ENCODE results near the gene FAM149A.

FAM149A gene

GRCh38 chr4:186097386-186097785 lies 7.1 kb upstream of the FAM149A start:
- DNase-seq (ENCODE audit: low read depth), result no peak
- TF ChIP-seq POLR2A (IDR thresholded peaks at IDR 0.05; ENCODE audit: extremely low read depth, insufficient read length), result no peak
- TF ChIP-seq MAX (IDR thresholded peaks at IDR 0.05; ENCODE audit: low read depth, low read length), result no peak
- no peak for TF ChIP-seq MYC (IDR thresholded peaks at IDR 0.05; ENCODE audit: low read depth, low read length)
- no peak for TF ChIP-seq CTCF (IDR thresholded peaks at IDR 0.05; ENCODE audit: low read depth, low read length)
- no peak overlapping the region for H3K4me3 ChIP-seq (ENCODE audit: low read depth, low read length)

- DNase-seq (ENCODE audit: low read depth), result no peak
- TF ChIP-seq POLR2A (IDR thresholded peaks at IDR 0.05; ENCODE audit: extremely low read depth, insufficient read length) (no peak), MYC (IDR thresholded peaks at IDR 0.05; ENCODE audit: low read depth, low read length) (no peak), MAX (IDR thresholded peaks at IDR 0.05; ENCODE audit: low read depth, low read length) (no peak), CTCF (IDR thresholded peaks at IDR 0.05; ENCODE audit: low read depth, low read length) (no peak)
- H3K4me3 ChIP-seq (ENCODE audit: low read depth, low read length), result no peak overlapping the region
Measured at GRCh38 chr4:186102931-186103330, 1.6 kb upstream of the FAM149A start.

GRCh38 chr4:186104890-186105646 lies 564 bp downstream of the FAM149A start:
- no peak for DNase-seq (ENCODE audit: low read depth)
- no peak overlapping the region for H3K4me3 ChIP-seq (ENCODE audit: low read depth, low read length)
- TF ChIP-seq MAX (IDR thresholded peaks at IDR 0.05; ENCODE audit: low read depth, low read length) (no peak), CTCF (IDR thresholded peaks at IDR 0.05; ENCODE audit: low read depth, low read length) (no peak), POLR2A (IDR thresholded peaks at IDR 0.05; ENCODE audit: extremely low read depth, insufficient read length) (no peak), MYC (IDR thresholded peaks at IDR 0.05; ENCODE audit: low read depth, low read length) (no peak)

GRCh38 chr4:186105647-186106321 lies 1.3 kb downstream of the FAM149A start:
- TF ChIP-seq MAX (IDR thresholded peaks at IDR 0.05; ENCODE audit: low read depth, low read length), result no peak
- TF ChIP-seq CTCF (IDR thresholded peaks at IDR 0.05; ENCODE audit: low read depth, low read length), result no peak
- no peak for TF ChIP-seq POLR2A (IDR thresholded peaks at IDR 0.05; ENCODE audit: extremely low read depth, insufficient read length)
- no peak for TF ChIP-seq MYC (IDR thresholded peaks at IDR 0.05; ENCODE audit: low read depth, low read length)
- H3K4me3 ChIP-seq (ENCODE audit: low read depth, low read length), result no peak overlapping the region
- no peak for DNase-seq (ENCODE audit: low read depth)

GRCh38 chr4:186107947-186108346 lies 3.4 kb downstream of the FAM149A start:
- no peak overlapping the region for H3K4me3 ChIP-seq (ENCODE audit: low read depth, low read length)
- TF ChIP-seq MAX (IDR thresholded peaks at IDR 0.05; ENCODE audit: low read depth, low read length), result no peak
- TF ChIP-seq CTCF (IDR thresholded peaks at IDR 0.05; ENCODE audit: low read depth, low read length), result no peak
- TF ChIP-seq POLR2A (IDR thresholded peaks at IDR 0.05; ENCODE audit: extremely low read depth, insufficient read length), result no peak
- no peak for TF ChIP-seq MYC (IDR thresholded peaks at IDR 0.05; ENCODE audit: low read depth, low read length)
- DNase-seq (ENCODE audit: low read depth), result no peak
